Measurements from ENCODE around the gene SLX4.

The SLX4 gene

DNA sequence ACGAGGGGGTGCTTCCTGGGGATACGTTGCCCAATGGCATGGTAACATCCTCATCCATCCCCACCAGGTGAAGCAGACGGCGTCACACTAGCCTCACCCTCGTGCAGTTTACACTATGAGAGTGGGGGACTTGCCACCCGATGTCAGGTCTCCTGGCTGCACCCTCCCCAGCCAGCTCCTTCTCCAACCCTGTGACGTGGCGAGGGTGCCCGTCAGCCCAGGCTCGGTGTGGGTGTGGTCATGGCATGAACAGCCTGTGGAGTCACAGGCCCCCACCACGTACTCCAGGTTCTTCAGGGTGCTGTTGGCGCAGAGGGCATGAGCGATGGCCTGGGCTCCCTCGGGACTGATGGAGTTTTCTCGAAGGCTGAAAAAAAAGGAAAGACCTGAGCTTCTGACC, 62.5 kb downstream of the SLX4 start:
- no peak for DNase-seq (ENCODE audit: low read depth)

- no peak for DNase-seq (ENCODE audit: low read depth)
Measured at GRCh38 chr16:3548445-3548844, 63.0 kb downstream of the SLX4 start.

- DNase-seq (ENCODE audit: low read depth) = no peak
Measured at GRCh38 chr16:3546986-3547682, 64.3 kb downstream of the SLX4 start.

DNA sequence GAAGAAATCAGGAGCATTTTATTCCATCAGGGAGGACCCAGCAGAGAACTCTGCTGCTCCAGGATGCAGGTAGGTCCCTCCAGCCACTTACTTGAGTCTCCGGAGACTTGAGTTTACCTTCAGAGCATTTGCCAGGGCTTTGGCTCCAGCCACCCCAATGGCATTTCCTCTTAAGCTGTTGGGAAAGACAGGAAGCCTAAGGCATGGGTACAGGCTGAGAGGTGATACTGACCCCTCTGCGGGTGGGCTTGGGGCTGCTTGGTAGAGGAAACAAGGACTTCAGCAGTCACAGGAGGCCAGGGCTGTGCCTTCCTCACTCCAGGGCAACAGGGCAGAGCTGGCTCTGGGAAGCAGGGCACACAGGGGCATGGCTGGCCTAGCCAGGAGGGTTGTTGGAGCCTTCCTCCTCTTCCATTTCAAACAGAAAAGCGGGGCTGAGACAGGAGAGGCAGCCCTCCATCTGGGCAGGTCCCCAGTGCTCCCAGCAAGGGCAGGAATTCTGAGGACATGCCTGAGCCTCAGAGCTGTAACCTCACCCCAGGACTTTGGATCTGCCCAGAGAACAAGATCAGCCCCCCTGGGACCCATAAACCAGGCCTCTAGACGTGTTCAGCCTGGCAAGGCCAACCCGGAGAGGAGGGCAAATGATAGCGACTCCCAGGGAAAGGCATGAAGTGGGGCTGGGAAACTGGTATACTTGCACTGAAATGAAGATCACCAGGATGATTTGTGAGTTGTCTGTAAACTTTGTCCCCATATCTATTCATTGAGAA, 68.6 kb downstream of the SLX4 start:
- DNase-seq (ENCODE audit: low read depth) = no peak

- no peak for DNase-seq (ENCODE audit: low read depth)
Measured at GRCh38 chr16:3541527-3542155, 69.8 kb downstream of the SLX4 start.

- no peak for DNase-seq (ENCODE audit: low read depth)
Measured at GRCh38 chr16:3538222-3538621, 73.2 kb downstream of the SLX4 start.

DNA sequence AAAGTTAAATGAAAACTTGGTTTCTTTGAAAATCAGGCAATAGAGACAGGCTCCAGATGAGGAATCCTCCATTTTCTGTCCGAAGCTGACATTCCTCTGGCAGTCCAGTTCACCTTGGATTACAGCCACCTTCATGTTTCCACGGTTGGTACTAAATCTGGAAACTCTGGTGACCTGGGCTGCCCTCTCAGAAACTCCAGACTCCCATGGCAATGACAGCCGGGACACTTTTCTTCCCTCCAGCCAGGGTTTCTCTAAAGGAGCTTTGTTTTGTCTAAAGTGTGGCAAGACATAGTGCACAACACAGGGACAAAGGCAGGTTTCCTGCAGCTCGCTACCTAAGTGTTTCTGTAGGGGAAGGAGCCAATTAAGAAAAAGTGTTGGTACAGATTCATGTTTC, 74.6 kb downstream of the SLX4 start:
- no peak for DNase-seq (ENCODE audit: low read depth)

DNA sequence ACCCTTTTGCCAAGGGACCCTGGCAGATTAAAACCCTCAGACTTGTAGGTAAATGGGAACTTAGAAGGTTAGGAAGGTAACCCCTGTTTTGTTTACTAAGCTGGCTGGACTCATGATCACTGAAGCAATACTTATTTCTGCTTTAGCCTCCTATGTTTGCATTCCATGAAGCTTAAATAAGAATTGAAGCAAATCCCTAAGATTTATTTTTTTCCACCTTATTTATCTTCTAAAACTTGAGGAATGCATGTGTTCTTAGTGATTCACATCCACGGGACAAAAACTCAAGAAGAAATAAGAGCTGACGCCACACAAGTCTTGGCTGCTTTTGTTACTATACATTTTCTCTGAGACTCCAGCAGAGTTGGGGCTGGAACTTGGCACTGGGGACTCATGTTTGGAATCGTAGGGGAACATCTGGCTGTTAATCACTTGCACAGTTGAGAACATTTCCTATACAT, 75.1 kb downstream of the SLX4 start:
- DNase-seq (ENCODE audit: low read depth) = no peak

DNA sequence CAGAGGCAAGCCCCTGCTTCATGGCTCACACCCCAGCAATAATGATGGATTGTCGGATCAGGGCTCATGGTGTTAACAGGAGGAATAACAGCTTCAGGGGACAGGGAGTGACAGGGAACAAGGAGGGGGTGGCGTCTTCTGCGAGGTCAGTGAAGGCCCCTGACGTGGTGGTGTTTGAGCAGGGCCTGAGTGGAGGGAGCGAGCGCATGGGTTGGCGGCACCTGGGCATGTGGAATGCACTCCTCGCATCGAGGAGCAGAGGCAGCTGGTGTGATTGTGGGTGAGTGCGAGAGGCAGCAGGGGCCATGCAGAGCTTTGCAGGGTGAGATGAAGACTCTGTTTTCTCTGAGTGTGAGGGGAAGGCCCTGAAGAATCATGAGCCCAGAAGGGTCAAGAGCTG, 77.3 kb downstream of the SLX4 start:
- DNase-seq (ENCODE audit: low read depth) = no peak

GRCh38 chr16:3532741-3533140, 78.7 kb downstream of the SLX4 start:
- no peak for DNase-seq (ENCODE audit: low read depth)
